Measurements from ENCODE around the gene MED31. TPM values are rescaled to one million over a fixed set of nuclear protein-coding genes. Genes with fewer than 3 reads are reported as not detected.
A peak's percentile ranks its signal among the peaks of the same experiment; 100 is the strongest.
"Not testable (repeated sequence)": the region's sequence is repeated elsewhere in the genome, so short reads cannot be mapped to it uniquely, and the experiment has no call there.

MED31 gene
- total RNA-seq, 2 experiments from 2014 or later = 17.7 to 24.5 TPM

GRCh38 chr17:6666077-6666521 lies 14.7 kb upstream of the MED31 start:
- Mint-ChIP-seq H3K4me3 (no peak overlapping the region), H3K9me3 (ENCODE audit: low read depth) (no peaks in the 10 kb centered on the region), H3K36me3 (ENCODE audit: low read depth) (no peaks in the 10 kb centered on the region), H3K27me3 (no peaks in the 10 kb centered on the region), H3K27ac (no peak overlapping the region), H3K4me1 (peaks cover 7% of the 10 kb centered on the region)
- ATAC-seq = peak; percentile 75
- CTCF ChIA-PET = interaction anchor here (0.6 to 1.9 kb wide), 14 partner anchors 12 to 369 kb away, joined by 3 to 7 read pairs (median 4); partner anchors contain the start of genes C17orf100 and MED31
- POLR2A ChIA-PET = no interaction called here
- intact Hi-C loops (cut with DNase I, micrococcal nuclease) = loop anchor here (1.0 to 10.0 kb wide), 8 partner anchors 126 to 338 kb away; no protein-coding TSS in a partner anchor
- DNase-seq = peak; percentile 69

DNA sequence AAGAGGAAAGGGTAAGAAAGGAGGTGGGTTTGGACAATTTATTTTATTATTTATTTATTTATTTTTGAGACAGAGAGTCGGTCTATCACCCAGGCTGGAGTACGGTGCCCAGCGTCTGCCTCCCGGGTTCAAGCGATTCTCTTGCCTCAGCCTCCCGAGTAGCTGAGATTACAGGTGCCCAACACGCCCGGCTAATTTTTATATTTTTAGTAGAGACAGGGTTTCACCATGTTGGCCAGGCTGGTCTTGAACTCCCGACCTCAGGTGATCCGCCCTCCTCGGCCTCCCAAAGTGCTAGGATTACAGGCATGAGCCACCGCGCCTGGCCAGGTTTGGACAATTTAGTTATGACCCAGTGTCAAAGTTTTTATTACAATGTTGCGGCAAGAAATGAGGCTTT lies 11.8 kb upstream of the MED31 start:
- H3K27me3 Mint-ChIP-seq; POLR2A ChIA-PET; H3K9me3 Mint-ChIP-seq (ENCODE audit: low read depth); H3K4me3 Mint-ChIP-seq; DNase-seq; ATAC-seq; H3K36me3 Mint-ChIP-seq (ENCODE audit: low read depth); H3K27ac Mint-ChIP-seq: not testable (repeated sequence)
- CTCF ChIA-PET = interaction anchor here (0.7 kb wide), 1 partner anchor 177 kb away, joined by 3 read pairs; no protein-coding TSS in a partner anchor
- intact Hi-C loops (cut with DNase I, micrococcal nuclease) = loop anchor here in 1 of 2 experiments (10.0 kb wide), 2 partner anchors 192 to 252 kb away; no protein-coding TSS in a partner anchor
- H3K4me1 Mint-ChIP-seq = peaks cover 22% of the 10 kb centered on the region

GRCh38 chr17:6661464-6661848 lies 10.1 kb upstream of the MED31 start:
- no peaks in the 10 kb centered on the region for H3K36me3 Mint-ChIP-seq (ENCODE audit: low read depth)
- H3K9me3 Mint-ChIP-seq (ENCODE audit: low read depth) = no peaks in the 10 kb centered on the region
- ATAC-seq = no peak
- H3K27ac Mint-ChIP-seq = no peak overlapping the region
- H3K27me3 Mint-ChIP-seq = no peaks in the 10 kb centered on the region
- H3K4me1 Mint-ChIP-seq = peaks cover 28% of the 10 kb centered on the region
- intact Hi-C loops (cut with DNase I, micrococcal nuclease) = loop anchor here in 1 of 2 experiments (10.0 kb wide), 2 partner anchors 193 to 253 kb away; no protein-coding TSS in a partner anchor
- DNase-seq = no peak
- ChIA-PET CTCF (interaction anchor here (1.0 to 1.6 kb wide), 2 partner anchors 9 to 343 kb away, joined by 3 to 7 read pairs; no protein-coding TSS in a partner anchor), POLR2A (no interaction called here)
- no peak overlapping the region for H3K4me3 Mint-ChIP-seq

GRCh38 chr17:6660805-6661463 lies 9.5 kb upstream of the MED31 start:
- no peak overlapping the region for H3K27ac Mint-ChIP-seq
- no peaks in the 10 kb centered on the region for H3K9me3 Mint-ChIP-seq (ENCODE audit: low read depth)
- H3K4me3 Mint-ChIP-seq = no peak overlapping the region
- CTCF ChIA-PET = interaction anchor here (1.0 to 1.6 kb wide), 2 partner anchors 10 to 343 kb away, joined by 3 to 7 read pairs; no protein-coding TSS in a partner anchor
- ATAC-seq (peak; percentile 37), DNase-seq (peak; percentile 45)
- H3K27me3 Mint-ChIP-seq = no peaks in the 10 kb centered on the region
- peaks cover 28% of the 10 kb centered on the region for H3K4me1 Mint-ChIP-seq
- intact Hi-C loops (cut with DNase I, micrococcal nuclease) = loop anchor here in 1 of 2 experiments (10.0 kb wide), 2 partner anchors 194 to 254 kb away; no protein-coding TSS in a partner anchor
- POLR2A ChIA-PET = no interaction called here
- no peaks in the 10 kb centered on the region for H3K36me3 Mint-ChIP-seq (ENCODE audit: low read depth)

DNA sequence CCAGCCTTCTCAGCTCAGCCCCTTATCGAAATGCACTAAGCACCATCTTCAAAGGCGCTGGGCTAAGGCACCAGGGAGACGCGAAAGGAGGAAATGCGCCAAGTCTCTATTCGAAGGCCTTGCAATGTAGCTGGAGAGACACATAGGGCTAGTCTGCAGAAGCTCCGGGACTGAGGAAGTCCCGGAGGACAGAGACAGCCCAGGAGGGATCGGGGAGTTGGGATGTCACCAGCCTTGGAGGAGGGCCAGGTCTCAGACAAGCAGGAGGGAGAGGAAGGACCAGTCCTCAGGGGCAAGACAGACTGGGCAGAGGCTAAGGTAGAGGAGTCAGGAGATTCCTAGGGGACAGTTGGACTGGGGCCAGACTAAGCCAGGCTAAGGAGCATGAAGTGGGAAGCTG lies 8.7 kb upstream of the MED31 start:
- peaks cover 2% of the 10 kb centered on the region for H3K27me3 Mint-ChIP-seq
- H3K27ac Mint-ChIP-seq = no peak overlapping the region
- no peaks in the 10 kb centered on the region for H3K9me3 Mint-ChIP-seq (ENCODE audit: low read depth)
- intact Hi-C loops (cut with DNase I, micrococcal nuclease) = loop anchor here in 1 of 2 experiments (10.0 kb wide), 2 partner anchors 195 to 255 kb away; no protein-coding TSS in a partner anchor
- ATAC-seq (no peak), DNase-seq (no peak)
- POLR2A ChIA-PET = no interaction called here
- no peak overlapping the region for H3K4me3 Mint-ChIP-seq
- H3K36me3 Mint-ChIP-seq (ENCODE audit: low read depth) = no peaks in the 10 kb centered on the region
- CTCF ChIA-PET = interaction anchor here (1.6 kb wide), 1 partner anchor 344 kb away, joined by 3 read pairs; no protein-coding TSS in a partner anchor
- peaks cover 33% of the 10 kb centered on the region for H3K4me1 Mint-ChIP-seq

DNA sequence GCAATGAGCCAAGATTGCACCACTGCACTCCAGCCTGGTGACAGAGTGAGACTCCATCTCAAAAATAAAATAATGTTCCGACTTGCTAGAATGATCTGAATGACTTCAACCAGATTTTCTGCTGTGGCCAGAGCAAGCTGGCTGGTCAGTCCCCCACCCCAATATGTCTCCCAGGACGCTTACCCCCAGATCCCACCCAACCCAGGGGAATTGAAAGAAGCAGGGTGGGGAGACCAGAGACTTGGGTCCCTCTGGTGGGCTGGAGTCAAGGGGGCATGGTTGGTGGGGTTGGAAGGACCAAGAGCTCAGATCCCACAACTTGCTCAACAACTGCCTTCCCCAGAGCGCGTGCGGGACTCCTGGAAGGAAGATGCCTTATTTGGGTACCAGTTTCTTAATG lies 7.0 kb upstream of the MED31 start:
- H3K36me3 Mint-ChIP-seq (ENCODE audit: low read depth); H3K9me3 Mint-ChIP-seq (ENCODE audit: low read depth); ATAC-seq; DNase-seq; intact Hi-C loops (cut with DNase I, micrococcal nuclease); H3K27me3 Mint-ChIP-seq; POLR2A ChIA-PET; H3K27ac Mint-ChIP-seq: not testable (repeated sequence)
- peak overlapping the region; percentile 19 for H3K4me3 Mint-ChIP-seq
- CTCF ChIA-PET = interaction anchor here (1.8 kb wide), 1 partner anchor 185 kb away, joined by 5 read pairs; no protein-coding TSS in a partner anchor
- H3K4me1 Mint-ChIP-seq = peaks cover 42% of the 10 kb centered on the region

DNA sequence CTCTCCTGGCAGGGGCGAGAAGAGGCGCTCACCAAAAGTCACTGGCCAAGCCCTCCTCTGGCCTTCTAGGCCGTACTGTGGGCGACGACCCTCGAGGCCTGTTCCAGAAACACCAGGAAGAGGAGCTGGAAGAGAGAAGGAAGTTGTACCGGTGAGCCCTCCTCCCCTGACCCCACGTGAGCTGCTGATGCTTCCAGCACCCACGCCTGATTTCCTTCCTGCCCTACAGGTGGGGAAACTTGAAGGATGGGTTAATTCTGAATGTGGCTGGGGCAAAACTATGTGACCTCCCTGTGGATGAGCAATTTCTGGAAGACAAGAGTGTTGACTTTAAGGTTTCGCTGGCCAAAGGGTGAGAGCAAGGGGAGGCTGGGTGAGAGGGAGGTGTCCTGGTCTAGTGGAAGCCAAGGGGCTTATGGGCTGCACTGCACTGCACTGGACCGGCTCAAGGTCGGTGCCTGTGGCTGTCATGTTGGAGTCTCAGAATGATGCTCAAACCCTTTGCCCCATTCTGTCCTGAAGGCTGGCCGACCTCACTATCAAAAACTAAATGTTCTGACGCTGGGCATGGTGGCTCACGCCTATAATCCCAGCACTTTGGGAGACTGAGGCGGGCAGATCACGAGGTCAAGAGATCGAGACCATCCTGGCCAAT lies 6.4 kb upstream of the MED31 start:
- ChIA-PET POLR2A (interaction anchor here (0.8 kb wide), 1 partner anchor 20 kb away, joined by 3 read pairs; no protein-coding TSS in a partner anchor), CTCF (interaction anchor here (1.8 kb wide), 1 partner anchor 186 kb away, joined by 5 read pairs; no protein-coding TSS in a partner anchor)
- ATAC-seq (no peak), DNase-seq (no peak)
- peaks cover 2% of the 10 kb centered on the region for H3K27me3 Mint-ChIP-seq
- peak overlapping the region; percentile 77 for H3K4me3 Mint-ChIP-seq
- peak overlapping the region; percentile 64 for H3K27ac Mint-ChIP-seq
- intact Hi-C loops (cut with DNase I, micrococcal nuclease) = loop anchor here in 1 of 2 experiments (2.0 kb wide), 1 partner anchor 95 kb away; no protein-coding TSS in a partner anchor
- no peaks in the 10 kb centered on the region for H3K9me3 Mint-ChIP-seq (ENCODE audit: low read depth)
- H3K4me1 Mint-ChIP-seq = peaks cover 48% of the 10 kb centered on the region
- peaks cover 5% of the 10 kb centered on the region for H3K36me3 Mint-ChIP-seq (ENCODE audit: low read depth)

GRCh38 chr17:6656797-6657632 lies 5.6 kb upstream of the MED31 start:
- not testable (repeated sequence) for H3K9me3 Mint-ChIP-seq (ENCODE audit: low read depth); H3K36me3 Mint-ChIP-seq (ENCODE audit: low read depth); H3K27me3 Mint-ChIP-seq
- ChIA-PET POLR2A (interaction anchor here (0.8 kb wide), 1 partner anchor 19 kb away, joined by 3 read pairs; no protein-coding TSS in a partner anchor), CTCF (interaction anchor here (1.8 kb wide), 1 partner anchor 186 kb away, joined by 5 read pairs; no protein-coding TSS in a partner anchor)
- DNase-seq = peak; percentile 75
- ATAC-seq = peak; percentile 86
- intact Hi-C loops (cut with DNase I, micrococcal nuclease) = loop anchor here in 1 of 2 experiments (2.0 kb wide), 1 partner anchor 96 kb away; no protein-coding TSS in a partner anchor
- Mint-ChIP-seq H3K4me1 (peaks cover 54% of the 10 kb centered on the region), H3K27ac (peak overlapping the region; percentile 64), H3K4me3 (peak overlapping the region; percentile 77)

DNA sequence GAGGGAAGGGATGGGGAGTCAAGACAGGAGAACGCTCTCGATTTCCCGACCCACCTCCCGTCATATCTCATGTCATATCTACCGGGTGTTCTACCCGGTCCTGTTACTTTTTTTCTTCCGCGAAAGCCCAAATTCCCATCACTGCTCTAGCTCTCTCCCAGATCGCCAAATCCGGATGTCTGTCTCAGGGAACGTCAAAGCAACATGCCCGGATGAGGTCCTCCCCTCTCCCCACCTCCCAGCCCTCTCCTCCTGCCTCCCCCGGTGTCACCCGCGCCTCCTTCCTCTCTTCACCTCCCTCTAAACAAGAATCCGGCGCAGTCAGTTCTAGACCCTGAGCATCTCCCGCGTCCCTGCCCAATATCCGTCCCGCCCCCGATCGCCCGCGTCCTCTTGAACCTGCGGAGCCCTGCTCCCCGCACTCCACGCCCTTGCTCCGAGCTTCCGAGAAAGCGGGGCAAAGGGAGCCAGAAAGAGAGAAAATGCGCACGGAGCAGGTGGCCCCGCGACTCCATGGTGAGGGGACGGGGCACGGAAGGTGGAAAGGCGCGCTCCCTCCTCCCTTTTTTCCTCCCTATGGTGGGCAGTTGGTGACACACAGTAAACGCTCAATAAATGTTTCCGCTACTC lies 4.4 kb upstream of the MED31 start:
- peak overlapping the region; percentile 69 for H3K4me3 Mint-ChIP-seq
- H3K27ac Mint-ChIP-seq; H3K27me3 Mint-ChIP-seq; POLR2A ChIA-PET; CTCF ChIA-PET; ATAC-seq; H3K9me3 Mint-ChIP-seq (ENCODE audit: low read depth); H3K36me3 Mint-ChIP-seq (ENCODE audit: low read depth); DNase-seq: not testable (repeated sequence)
- intact Hi-C loops (cut with DNase I, micrococcal nuclease) = loop anchor here in 1 of 2 experiments (2.0 kb wide), 1 partner anchor 97 kb away; no protein-coding TSS in a partner anchor
- peaks cover 47% of the 10 kb centered on the region for H3K4me1 Mint-ChIP-seq
